Vagina (tissue), 2 donors: ENCODE measurements around the gene NCOA3.

Experiments
- CTCF ChIP-seq, 3 experiments: fragments of 450-650 bp in 2 of 3; fragments of 200-600 bp in 1 of 3; sonication (generic) in 1 of 3; IDR thresholded peaks; one replicate each; pipeline ENCODE4 v1.5.1; 2017 to 2019; ENCODE audit warnings: antibody characterized with exemption in 3 of 3, mild to moderate bottlenecking in 2 of 3, moderate library complexity in 2 of 3
- POLR2AphosphoS5 ChIP-seq, 2 donors: sonication (generic); formaldehyde crosslinking; IDR thresholded peaks; one replicate each; pipeline ENCODE4 v1.9.0; 2017; ENCODE audit warnings: antibody characterized with exemption in 2 of 2, mild to moderate bottlenecking in 2 of 2, low read depth in 1 of 2; ENCODE audit not compliant: insufficient read depth in 1 of 2

GRCh38 chr20:47465335-47466090 lies 36.2 kb upstream of the NCOA3 start:
- TF ChIP-seq CTCF (IDR thresholded peaks at IDR 0.05) (no peak), POLR2AphosphoS5 (IDR thresholded peaks at IDR 0.05; ENCODE audit: insufficient read depth in 1 of 2, low read depth in 1 of 2) (no peak)
